ENCODE data around the gene KIZ.

Gene KIZ

GRCh38 chr20:21090111-21090618, 35.7 kb upstream of the KIZ start:
- TF ChIP-seq, protein P1, sequence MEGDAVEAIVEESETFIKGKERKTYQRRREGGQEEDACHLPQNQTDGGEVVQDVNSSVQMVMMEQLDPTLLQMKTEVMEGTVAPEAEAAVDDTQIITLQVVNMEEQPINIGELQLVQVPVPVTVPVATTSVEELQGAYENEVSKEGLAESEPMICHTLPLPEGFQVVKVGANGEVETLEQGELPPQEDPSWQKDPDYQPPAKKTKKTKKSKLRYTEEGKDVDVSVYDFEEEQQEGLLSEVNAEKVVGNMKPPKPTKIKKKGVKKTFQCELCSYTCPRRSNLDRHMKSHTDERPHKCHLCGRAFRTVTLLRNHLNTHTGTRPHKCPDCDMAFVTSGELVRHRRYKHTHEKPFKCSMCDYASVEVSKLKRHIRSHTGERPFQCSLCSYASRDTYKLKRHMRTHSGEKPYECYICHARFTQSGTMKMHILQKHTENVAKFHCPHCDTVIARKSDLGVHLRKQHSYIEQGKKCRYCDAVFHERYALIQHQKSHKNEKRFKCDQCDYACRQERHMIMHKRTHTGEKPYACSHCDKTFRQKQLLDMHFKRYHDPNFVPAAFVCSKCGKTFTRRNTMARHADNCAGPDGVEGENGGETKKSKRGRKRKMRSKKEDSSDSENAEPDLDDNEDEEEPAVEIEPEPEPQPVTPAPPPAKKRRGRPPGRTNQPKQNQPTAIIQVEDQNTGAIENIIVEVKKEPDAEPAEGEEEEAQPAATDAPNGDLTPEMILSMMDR (IDR thresholded peaks at IDR 0.05) = no peak

DNA sequence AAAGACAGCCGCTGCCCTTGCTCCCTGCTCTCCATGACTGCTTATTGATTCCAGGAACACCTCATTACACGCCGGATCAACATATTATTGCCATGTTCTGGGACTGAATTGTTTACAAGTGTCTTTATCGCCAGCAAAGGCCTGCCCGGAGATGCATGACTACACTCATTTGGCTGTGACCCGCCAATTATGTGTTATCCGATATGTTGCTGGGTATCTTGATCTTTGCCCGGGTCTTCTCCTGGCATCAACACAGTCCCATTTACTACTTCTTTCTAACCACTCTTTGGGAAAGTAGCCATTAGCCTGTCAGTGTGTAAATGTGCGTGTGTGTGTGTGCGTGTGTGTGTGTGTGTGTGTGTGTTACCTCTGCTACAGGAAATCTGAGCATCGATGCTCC, 35.2 kb upstream of the KIZ start:
- TF ChIP-seq, protein P1 (IDR thresholded peaks at IDR 0.05) = no peak

DNA sequence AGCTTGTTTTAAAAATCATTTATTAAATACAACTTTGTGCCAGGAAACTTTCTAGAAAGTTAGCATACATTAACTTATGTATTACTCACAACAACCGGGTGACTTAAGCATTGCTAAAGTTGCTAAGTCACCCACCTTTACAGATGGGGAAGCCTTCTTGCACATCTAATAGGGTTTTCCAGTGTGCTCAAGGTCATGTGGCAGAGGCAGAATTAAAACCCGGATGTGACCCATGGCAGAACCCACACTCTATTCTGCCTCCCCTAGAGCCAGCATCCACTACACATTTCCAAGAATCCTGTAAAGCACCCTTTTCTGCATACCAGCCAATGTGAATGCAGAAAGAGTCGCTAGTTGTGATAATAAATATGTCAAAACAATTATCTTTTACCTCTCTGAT, 33.1 kb upstream of the KIZ start:
- TF ChIP-seq, protein P1 (IDR thresholded peaks at IDR 0.05) = no peak

DNA sequence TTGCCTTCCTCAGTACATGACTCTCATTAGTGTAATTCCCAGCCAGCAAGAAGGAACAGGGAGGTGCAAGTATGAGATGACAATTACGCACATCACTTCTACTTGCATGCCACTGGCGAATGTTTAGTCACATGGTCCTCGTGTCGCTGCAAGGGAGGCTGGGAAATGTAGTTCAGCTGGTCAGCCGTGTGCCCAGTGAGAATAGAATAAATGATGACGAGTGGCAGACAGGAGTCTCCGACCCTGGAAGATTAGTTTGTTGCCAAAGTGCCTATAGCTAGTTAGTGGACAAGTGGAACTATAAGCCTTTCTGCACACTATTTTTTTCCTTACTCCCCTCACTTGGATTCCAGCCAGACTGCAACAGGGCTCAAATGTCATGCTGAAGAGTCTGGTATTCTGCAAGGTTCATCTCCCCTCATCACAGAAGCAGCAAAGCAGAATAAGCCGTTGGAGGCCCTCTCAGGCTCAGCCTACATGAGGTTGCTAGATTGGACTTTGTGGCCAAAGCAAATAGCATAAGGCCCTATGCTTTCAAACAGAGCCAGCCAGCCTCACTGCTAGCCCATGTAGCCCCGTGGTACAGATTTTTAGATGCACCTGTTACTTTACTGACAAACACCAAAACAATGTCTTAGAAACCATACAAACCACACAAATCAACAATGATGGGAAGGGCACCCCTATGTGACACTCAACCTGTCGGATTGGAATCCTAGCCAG, 29.4 kb upstream of the KIZ start:
- TF ChIP-seq, protein P1 (IDR thresholded peaks at IDR 0.05) = no peak

- TF ChIP-seq, protein P1 (IDR thresholded peaks at IDR 0.05) = no peak
Measured at GRCh38 chr20:21099751-21100577, 25.9 kb upstream of the KIZ start.

GRCh38 chr20:21100578-21101452, 25.1 kb upstream of the KIZ start:
- TF ChIP-seq, protein P1 (IDR thresholded peaks at IDR 0.05) = no peak

DNA sequence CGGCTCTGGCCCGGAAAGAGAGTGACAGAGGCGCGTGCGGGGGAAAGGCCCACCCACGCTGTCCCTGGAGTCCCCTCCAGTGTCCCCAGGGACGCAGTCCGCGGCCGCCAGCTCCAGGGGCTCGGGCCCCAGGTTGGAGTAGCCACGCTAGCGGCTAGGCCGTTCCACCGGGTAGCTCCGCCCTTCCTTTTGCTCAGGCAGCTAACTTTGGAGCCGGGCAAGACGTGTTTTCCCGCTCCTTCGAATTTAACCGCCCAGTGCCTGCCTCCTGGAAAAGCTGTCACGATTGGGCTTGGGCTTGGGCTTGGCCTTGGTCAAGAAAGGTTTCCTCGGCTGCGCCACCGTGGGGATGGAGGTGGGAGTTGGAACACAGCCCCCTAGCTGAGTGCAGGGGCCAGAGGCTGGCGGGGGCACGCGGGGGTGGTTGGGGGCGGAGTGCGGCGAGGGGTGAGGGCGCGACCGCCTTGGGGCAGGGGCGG, 24.4 kb upstream of the KIZ start:
- TF ChIP-seq, protein P1 (IDR thresholded peaks at IDR 0.05) = no peak

Measured in LNCAP (cell line).